Body of pancreas (tissue), 4 donors: ENCODE data around the gene CGNL1. TPM values are rescaled to one million over a fixed set of nuclear protein-coding genes. Genes with fewer than 3 reads are reported as not detected.
A peak's percentile ranks its signal among the peaks of the same experiment; 100 is the strongest.

Source experiments
- ATAC-seq: fragments of 150-250 bp; one replicate; pipeline ENCODE4 v1.9.1; 2016
- DNase-seq, 4 donors: peaks; one replicate each; pipeline ENCODE4 v3.0.0-alpha.2; 2019
- H3K27ac ChIP-seq, 4 donors: fragments of 200-600 bp; sonication (generic); 1 replicate in 3 of 4; 2 replicates in 1 of 4; pipeline versions ENCODE4 v1.5.1 to v1.6.1; 2016 to 2019; ENCODE audit warnings: mild to moderate bottlenecking in 1 of 4, mixed read lengths in 1 of 4, moderate library complexity in 1 of 4
- H3K27me3 ChIP-seq, 2 donors: fragments of 200-600 bp; sonication (generic); one replicate each; pipeline ENCODE4 v1.6.0; 2016; ENCODE audit warnings: mild to moderate bottlenecking in 1 of 2
- H3K36me3 ChIP-seq, 2 donors: fragments of 200-600 bp; sonication (generic); replicated peaks in 1 of 2; 2 replicates each; pipeline ENCODE4 v1.5.1; 2016; ENCODE audit warnings: low read depth in 2 of 2; ENCODE audit not compliant: insufficient read depth in 1 of 2
- H3K4me1 ChIP-seq: fragments of 200-600 bp; sonication (generic); one replicate; pipeline ENCODE4 v1.6.0; 2016
- H3K4me3 ChIP-seq, 2 donors: fragments of 200-600 bp; sonication (generic); 1 replicate in 1 of 2; 2 replicates in 1 of 2; pipeline ENCODE4 v1.5.1; 2016 to 2019
- H3K9me3 ChIP-seq, 3 donors: fragments of 200-600 bp; sonication (generic); 1 replicate in 2 of 3; 2 replicates in 1 of 3; pipeline ENCODE4 v1.5.1; 2016
- CTCF ChIP-seq, 7 experiments: fragments of 450-650 bp in 4 of 7; fragments of 200-600 bp in 3 of 7; sonication (generic) in 3 of 7; IDR thresholded peaks; one replicate each; pipeline ENCODE4 v1.5.1; 2016 to 2019; ENCODE audit warnings: antibody characterized with exemption in 7 of 7
- POLR2A ChIP-seq, 3 donors: fragments of 450-650 bp; IDR thresholded peaks; one replicate each; pipeline ENCODE4 v1.6.1; 2016; ENCODE audit warnings: antibody characterized with exemption in 3 of 3, mild to moderate bottlenecking in 2 of 3
- WGBS, 2 donors: methylation state at CpG; one replicate each; pipeline ENCODE4 v1.1.5; 2017; 5-methylcytosine and 5-hydroxymethylcytosine counted together
- intact Hi-C: fragments of 100-400 bp; cut with DNase I; formaldehyde crosslinking; loops from one replicate; pipeline ENCODE4 v1.15.1; 2023
- total RNA-seq, 2 donors: library from RNA; depleted of rRNA; stranded (reverse); fragments of >200 nt; gene quantifications; one replicate each; pipeline ENCODE4 v1.1.0, GENCODE V29; 2016

CGNL1 gene
- total RNA-seq, 2 donors from 2014 or later = 24.7 to 30.6 TPM

GRCh38 chr15:57540211-57540610 lies 163.9 kb downstream of the CGNL1 start:
- no peaks in the 10 kb centered on the region for H3K27me3 ChIP-seq
- H3K4me1 ChIP-seq = peaks cover 16% of the 10 kb centered on the region
- intact Hi-C loops = no loop called here
- 75 to 98% methylated on average over 3 of the region's 3 CpGs for WGBS, 2 donors
- peaks cover 0 to 14% of the 10 kb centered on the region in 2 donors for H3K36me3 ChIP-seq
- TF ChIP-seq POLR2A (IDR thresholded peaks at IDR 0.05) = no peak
- TF ChIP-seq CTCF (IDR thresholded peaks at IDR 0.05) = no peak
- ATAC-seq (no peak), DNase-seq (no peak)
- H3K27ac ChIP-seq = no peak overlapping the region
- no peak overlapping the region for H3K4me3 ChIP-seq
- no peaks in the 10 kb centered on the region for H3K9me3 ChIP-seq

- Histone ChIP-seq H3K36me3 (peaks cover 0 to 14% of the 10 kb centered on the region in 2 donors), H3K4me3 (no peak overlapping the region), H3K9me3 (no peaks in the 10 kb centered on the region), H3K27me3 (no peaks in the 10 kb centered on the region), H3K4me1 (peaks cover 16% of the 10 kb centered on the region), H3K27ac (peak overlapping the region in 1 of 4 donors; percentile 23)
- intact Hi-C loops = no loop called here
- TF ChIP-seq CTCF (IDR thresholded peaks at IDR 0.05) (no peak), POLR2A (IDR thresholded peaks at IDR 0.05) (no peak)
- no peak for ATAC-seq
- 70 to 72% methylated on average over 9 to 11 of the region's 11 CpGs for WGBS, 2 donors
- DNase-seq = no peak
Measured at GRCh38 chr15:57540736-57541135, 164.4 kb downstream of the CGNL1 start.

DNA sequence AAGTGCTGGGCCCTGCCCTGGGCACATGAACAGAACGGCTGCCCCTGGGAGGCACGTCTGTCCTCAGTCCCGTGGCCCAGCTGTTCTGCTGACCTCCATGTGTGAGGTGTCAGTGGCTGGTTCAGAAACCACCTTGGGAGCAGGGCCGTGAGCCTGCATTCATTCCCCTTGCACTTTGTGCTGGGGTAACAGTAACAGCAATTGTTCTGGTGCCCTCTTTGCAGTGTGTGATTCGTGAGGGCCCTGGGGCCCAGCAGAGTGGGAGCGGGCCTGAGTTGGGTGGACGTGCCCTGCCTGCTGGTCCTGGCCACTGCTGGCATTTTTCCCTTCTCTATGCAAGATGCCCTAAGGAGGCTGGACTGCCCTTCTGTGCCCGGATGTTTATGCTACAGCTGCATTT lies 165.0 kb downstream of the CGNL1 start:
- peak overlapping the region in 2 of 4 donors; percentile 1 to 23 for H3K27ac ChIP-seq
- ATAC-seq (no peak), DNase-seq (no peak)
- TF ChIP-seq POLR2A (IDR thresholded peaks at IDR 0.05) (no peak), CTCF (IDR thresholded peaks at IDR 0.05) (no peak)
- H3K36me3 ChIP-seq = peaks cover 0 to 18% of the 10 kb centered on the region in 2 donors
- H3K9me3 ChIP-seq = no peaks in the 10 kb centered on the region
- no peak overlapping the region for H3K4me3 ChIP-seq
- H3K27me3 ChIP-seq = no peaks in the 10 kb centered on the region
- intact Hi-C loops = no loop called here
- 58 to 82% methylated on average over 6 to 8 of the region's 8 CpGs for WGBS, 2 donors
- H3K4me1 ChIP-seq = peaks cover 16% of the 10 kb centered on the region

DNA sequence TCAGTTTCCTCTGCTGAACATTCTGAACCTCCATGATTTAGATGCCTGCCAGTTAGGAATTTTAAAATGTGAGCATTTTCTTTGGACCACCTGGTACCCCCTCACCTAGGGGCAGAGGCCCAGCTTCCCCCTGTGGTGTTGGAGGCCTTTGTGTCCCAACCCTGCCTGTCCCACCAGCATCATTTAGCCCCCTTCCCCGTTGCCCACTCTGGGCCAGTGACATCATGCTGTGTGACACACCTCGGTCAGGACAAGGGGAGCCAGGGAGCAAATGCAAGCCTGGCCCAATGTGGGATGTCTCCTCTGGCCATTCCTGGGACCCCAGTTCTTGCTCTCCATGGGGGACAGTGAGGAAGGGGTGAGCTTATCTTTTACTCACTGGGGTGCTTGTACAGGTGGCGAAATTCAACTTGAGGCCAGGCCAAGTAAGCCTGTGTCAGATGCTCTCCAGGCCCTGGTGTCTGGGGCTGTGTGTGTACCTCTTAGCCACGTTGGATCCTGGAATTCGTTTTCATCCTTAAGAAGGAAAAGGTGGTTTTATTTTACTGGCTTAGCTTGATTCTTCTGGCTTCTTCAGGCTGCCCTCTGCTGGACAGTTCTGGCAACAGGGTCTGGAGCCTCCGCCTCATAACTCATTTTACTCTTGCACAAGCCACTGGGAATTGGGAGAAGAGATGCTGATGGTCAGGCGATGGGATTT lies 165.7 kb downstream of the CGNL1 start:
- 40 to 43% methylated on average over 6 to 7 of the region's 7 CpGs for WGBS, 2 donors
- no peak overlapping the region for H3K27ac ChIP-seq

More for the DNA sequence above, 165.7 kb downstream of the CGNL1 start:
- Histone ChIP-seq H3K36me3 (peaks cover 0 to 18% of the 10 kb centered on the region in 2 donors), H3K4me3 (no peak overlapping the region), H3K4me1 (peaks cover 11% of the 10 kb centered on the region), H3K9me3 (no peaks in the 10 kb centered on the region), H3K27me3 (no peaks in the 10 kb centered on the region)
- TF ChIP-seq POLR2A (IDR thresholded peaks at IDR 0.05) (no peak), CTCF (IDR thresholded peaks at IDR 0.05) (peak; percentile 66 to 78 (median 75))
- intact Hi-C loops = no loop called here
- ATAC-seq = peak; percentile 72
- DNase-seq = peak; percentile 74 to 82 (median 76)
